Measurements from ENCODE around the gene DOCK10. TPM values are rescaled to one million over a fixed set of nuclear protein-coding genes. Genes with fewer than 3 reads are reported as not detected.
A peak's percentile ranks its signal among the peaks of the same experiment; 100 is the strongest.

DOCK10 gene
- total RNA-seq, 1 experiment from 2014 or later = 0.96 TPM

DNA sequence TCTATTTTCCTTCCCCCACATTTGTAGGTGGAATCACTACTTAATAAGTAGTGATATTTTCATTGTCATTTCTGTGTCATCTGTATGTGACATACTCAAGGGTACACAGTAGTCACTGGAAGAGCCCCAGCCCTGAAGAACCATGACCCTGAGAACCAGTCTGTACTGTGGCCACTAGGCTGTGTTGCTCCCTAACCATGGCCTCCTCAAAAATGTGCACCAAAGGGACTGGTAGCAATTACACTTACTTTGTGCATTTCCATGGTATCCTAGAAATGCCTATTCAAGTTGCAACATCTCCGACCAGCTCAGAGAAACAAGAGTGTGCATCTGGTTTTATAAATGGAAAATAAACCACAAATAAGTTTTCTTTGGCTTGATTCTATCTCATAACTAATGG, 155.1 kb downstream of the DOCK10 start:
- Mint-ChIP-seq H3K4me3 (ENCODE audit: unreplicated experiment) (no peak overlapping the region), H3K27me3 (ENCODE audit: insufficient read depth, unreplicated experiment) (no peaks in the 10 kb centered on the region), H3K36me3 (ENCODE audit: insufficient read depth, unreplicated experiment) (no peaks in the 10 kb centered on the region), H3K27ac (ENCODE audit: low read depth, unreplicated experiment) (peak overlapping the region; percentile 84), H3K4me1 (ENCODE audit: insufficient read depth, unreplicated experiment) (peaks cover 40% of the 10 kb centered on the region), H3K9me3 (ENCODE audit: unreplicated experiment) (no peaks in the 10 kb centered on the region)
- peak; percentile 54 for DNase-seq (ENCODE audit: unreplicated experiment)
- TF ChIP-seq, protein P1, sequence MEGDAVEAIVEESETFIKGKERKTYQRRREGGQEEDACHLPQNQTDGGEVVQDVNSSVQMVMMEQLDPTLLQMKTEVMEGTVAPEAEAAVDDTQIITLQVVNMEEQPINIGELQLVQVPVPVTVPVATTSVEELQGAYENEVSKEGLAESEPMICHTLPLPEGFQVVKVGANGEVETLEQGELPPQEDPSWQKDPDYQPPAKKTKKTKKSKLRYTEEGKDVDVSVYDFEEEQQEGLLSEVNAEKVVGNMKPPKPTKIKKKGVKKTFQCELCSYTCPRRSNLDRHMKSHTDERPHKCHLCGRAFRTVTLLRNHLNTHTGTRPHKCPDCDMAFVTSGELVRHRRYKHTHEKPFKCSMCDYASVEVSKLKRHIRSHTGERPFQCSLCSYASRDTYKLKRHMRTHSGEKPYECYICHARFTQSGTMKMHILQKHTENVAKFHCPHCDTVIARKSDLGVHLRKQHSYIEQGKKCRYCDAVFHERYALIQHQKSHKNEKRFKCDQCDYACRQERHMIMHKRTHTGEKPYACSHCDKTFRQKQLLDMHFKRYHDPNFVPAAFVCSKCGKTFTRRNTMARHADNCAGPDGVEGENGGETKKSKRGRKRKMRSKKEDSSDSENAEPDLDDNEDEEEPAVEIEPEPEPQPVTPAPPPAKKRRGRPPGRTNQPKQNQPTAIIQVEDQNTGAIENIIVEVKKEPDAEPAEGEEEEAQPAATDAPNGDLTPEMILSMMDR (IDR thresholded peaks at IDR 0.05; ENCODE audit: unreplicated experiment) = no peak
- ChIA-PET CTCF (interaction anchor here (1.7 kb wide), 1 partner anchor 24 kb away, joined by 5 read pairs; no protein-coding TSS in a partner anchor), POLR2A (interaction anchor here (0.6 to 1.0 kb wide), 3 partner anchors 23 to 70 kb away, joined by 3 read pairs; no protein-coding TSS in a partner anchor)
- BruUV-seq (replicated peaks) = no TSS peak
- intact Hi-C loops (cut with micrococcal nuclease) = loop anchor here (2.0 kb wide), 1 partner anchor 116 kb away; no protein-coding TSS in a partner anchor

DNA sequence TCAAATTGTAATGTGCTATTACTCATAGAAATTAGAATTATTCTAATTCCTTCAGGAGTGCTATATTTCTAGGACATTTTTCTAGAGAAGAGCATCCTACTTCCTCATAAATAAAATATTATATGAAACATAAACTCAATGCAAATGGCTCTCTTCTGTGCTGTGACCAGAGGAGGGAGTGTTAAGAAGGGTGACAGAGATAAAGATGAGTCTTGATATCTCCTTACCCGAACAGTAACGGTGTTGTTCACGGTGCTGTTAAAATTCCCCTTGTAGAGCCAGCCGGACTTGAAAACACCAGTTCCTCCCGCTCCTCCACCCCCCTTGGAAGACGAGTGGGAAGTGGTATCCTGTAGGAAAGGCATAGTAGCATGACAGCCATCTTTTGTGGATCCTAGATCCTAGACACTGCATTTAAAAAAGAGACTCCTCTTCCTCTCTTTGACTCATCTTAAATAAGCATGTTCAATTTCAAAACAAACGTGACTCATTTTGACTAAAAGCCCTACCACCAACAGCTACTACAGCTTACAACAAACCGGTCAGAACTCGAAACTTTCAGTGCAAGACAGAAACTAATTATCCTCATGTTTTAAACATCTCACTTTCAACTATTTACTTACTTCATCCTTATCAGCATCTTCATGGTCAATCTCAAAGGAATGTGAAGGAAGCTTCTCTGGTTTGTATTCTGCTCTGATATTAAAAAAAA, 156.3 kb downstream of the DOCK10 start:
- ChIA-PET CTCF (interaction anchor here (0.8 to 1.7 kb wide), 4 partner anchors 15 to 116 kb away, joined by 4 to 5 read pairs (median 4); no protein-coding TSS in a partner anchor), POLR2A (interaction anchor here (0.7 to 5.9 kb wide), 13 partner anchors 10 to 113 kb away, joined by 3 to 67 read pairs (median 4); no protein-coding TSS in a partner anchor)
- Mint-ChIP-seq H3K4me3 (ENCODE audit: unreplicated experiment) (peak overlapping the region; percentile 26), H3K36me3 (ENCODE audit: insufficient read depth, unreplicated experiment) (no peaks in the 10 kb centered on the region), H3K4me1 (ENCODE audit: insufficient read depth, unreplicated experiment) (peaks cover 48% of the 10 kb centered on the region), H3K27me3 (ENCODE audit: insufficient read depth, unreplicated experiment) (no peaks in the 10 kb centered on the region), H3K27ac (ENCODE audit: low read depth, unreplicated experiment) (peak overlapping the region; percentile 84), H3K9me3 (ENCODE audit: unreplicated experiment) (no peaks in the 10 kb centered on the region)
- BruUV-seq (replicated peaks) = no TSS peak
- TF ChIP-seq, protein P1 (IDR thresholded peaks at IDR 0.05; ENCODE audit: unreplicated experiment) = no peak
- peak; percentile 86 for DNase-seq (ENCODE audit: unreplicated experiment)
- intact Hi-C loops (cut with micrococcal nuclease) = loop anchor here (2.0 kb wide), 1 partner anchor 117 kb away; no protein-coding TSS in a partner anchor

DNA sequence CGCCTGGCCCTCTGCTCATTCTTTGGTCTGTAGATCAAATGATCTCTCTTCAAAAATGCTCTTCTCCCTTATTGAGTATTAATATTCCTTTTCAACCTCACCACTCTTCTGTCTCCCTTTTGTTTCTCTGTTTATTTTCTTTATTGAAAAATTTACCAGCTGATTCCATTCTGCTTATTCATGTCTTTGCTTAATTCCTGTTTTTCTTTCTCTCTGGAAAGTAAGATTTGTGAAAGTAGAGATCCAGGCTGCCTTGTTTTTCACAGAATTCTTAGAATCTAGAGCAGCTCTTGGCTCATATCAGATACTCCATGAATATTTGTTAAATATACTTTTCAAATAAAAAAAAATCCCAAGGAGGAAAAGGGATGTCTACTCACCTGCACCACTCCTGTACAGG, 157.0 kb downstream of the DOCK10 start:
- TF ChIP-seq, protein P1 (IDR thresholded peaks at IDR 0.05; ENCODE audit: unreplicated experiment) = no peak
- POLR2A ChIA-PET = interaction anchor here (0.7 to 5.9 kb wide), 10 partner anchors 11 to 104 kb away, joined by 3 to 67 read pairs (median 6); no protein-coding TSS in a partner anchor
- H3K4me1 Mint-ChIP-seq (ENCODE audit: insufficient read depth, unreplicated experiment) = peaks cover 48% of the 10 kb centered on the region

DNA sequence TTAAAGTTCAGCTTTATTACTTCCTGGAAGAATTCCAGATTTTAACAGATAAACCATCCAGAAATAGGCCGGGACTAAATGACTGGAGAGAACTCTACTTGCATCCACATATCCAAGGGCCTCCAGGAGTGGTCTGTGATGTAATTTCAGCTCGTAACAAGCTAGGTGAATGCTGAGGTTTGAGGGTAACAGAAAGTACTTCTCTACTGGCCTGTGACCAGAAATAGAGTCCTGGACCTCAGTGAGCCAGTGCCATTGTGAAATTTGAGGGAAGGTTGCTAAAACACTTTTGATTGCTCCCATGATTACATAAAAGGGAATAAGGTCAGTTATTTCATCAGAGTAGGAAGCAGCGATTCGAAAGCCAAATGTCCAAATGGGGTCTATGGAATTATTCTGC, 158.1 kb downstream of the DOCK10 start:
- Mint-ChIP-seq H3K27me3 (ENCODE audit: insufficient read depth, unreplicated experiment) (no peaks in the 10 kb centered on the region), H3K27ac (ENCODE audit: low read depth, unreplicated experiment) (no peak overlapping the region), H3K9me3 (ENCODE audit: unreplicated experiment) (no peaks in the 10 kb centered on the region), H3K4me1 (ENCODE audit: insufficient read depth, unreplicated experiment) (peaks cover 48% of the 10 kb centered on the region), H3K36me3 (ENCODE audit: insufficient read depth, unreplicated experiment) (peaks cover under 1% of the 10 kb centered on the region), H3K4me3 (ENCODE audit: unreplicated experiment) (no peak overlapping the region)
- ChIA-PET CTCF (interaction anchor here (1.5 to 1.8 kb wide), 4 partner anchors 25 to 120 kb away, joined by 4 to 5 read pairs (median 4); no protein-coding TSS in a partner anchor), POLR2A (interaction anchor here (1.0 to 5.9 kb wide), 11 partner anchors 12 to 120 kb away, joined by 3 to 67 read pairs (median 6); no protein-coding TSS in a partner anchor)
- TF ChIP-seq, protein P1 (IDR thresholded peaks at IDR 0.05; ENCODE audit: unreplicated experiment) = no peak
- peak; percentile 97 for DNase-seq (ENCODE audit: unreplicated experiment)
- intact Hi-C loops (cut with micrococcal nuclease) = no loop called here
- BruUV-seq (replicated peaks) = no TSS peak

More for the DNA sequence above, 157.0 kb downstream of the DOCK10 start:
- intact Hi-C loops (cut with micrococcal nuclease) = no loop called here
- DNase-seq (ENCODE audit: unreplicated experiment) = no peak
- CTCF ChIA-PET = interaction anchor here (1.5 to 1.6 kb wide), 2 partner anchors 117 to 119 kb away, joined by 4 to 5 read pairs; no protein-coding TSS in a partner anchor
- no peaks in the 10 kb centered on the region for H3K36me3 Mint-ChIP-seq (ENCODE audit: insufficient read depth, unreplicated experiment)
- no peak overlapping the region for H3K4me3 Mint-ChIP-seq (ENCODE audit: unreplicated experiment)
- no TSS peak for BruUV-seq (replicated peaks)
- no peaks in the 10 kb centered on the region for H3K9me3 Mint-ChIP-seq (ENCODE audit: unreplicated experiment)
- H3K27ac Mint-ChIP-seq (ENCODE audit: low read depth, unreplicated experiment) = no peak overlapping the region
- H3K27me3 Mint-ChIP-seq (ENCODE audit: insufficient read depth, unreplicated experiment) = no peaks in the 10 kb centered on the region

Data from MCF 10A (cell line).